ENCODE data around the gene CTNNA2.

DNA sequence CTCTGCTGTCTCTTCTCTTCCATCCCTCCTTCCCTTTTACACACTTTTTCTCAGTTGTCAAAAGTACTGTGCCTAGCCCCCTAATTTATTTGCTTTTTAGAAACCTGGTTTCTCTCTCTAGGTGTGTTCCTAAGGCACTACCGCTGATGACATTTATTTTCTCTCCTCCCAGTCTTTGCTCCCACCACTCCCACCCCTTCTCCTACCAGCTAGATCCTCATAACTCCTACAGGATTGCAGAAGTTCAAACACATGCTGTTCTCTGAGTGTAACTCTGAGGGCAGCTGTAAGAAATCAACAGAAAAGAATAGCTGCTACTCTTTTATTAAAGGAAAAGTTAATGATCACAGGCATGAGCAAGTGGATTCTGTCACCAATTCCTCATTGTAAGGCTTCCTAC, 814.0 kb downstream of the CTNNA2 start:
- TF ChIP-seq GATA2 (IDR thresholded peaks at IDR 0.05; ENCODE audit: low read depth, low read length) (no peak), GATA3 (IDR thresholded peaks at IDR 0.05; ENCODE audit: low read depth, low read length) (no peak)

All from SH-SY5Y (cell line).